ENCODE measurements around the gene MALRD1.

The MALRD1 gene

GRCh38 chr10:19048489-19048888 is at the start of gene MALRD1:
TSS of gene MALRD1 (plus strand) at chr10:19048801. CDS start at chr10:19048939, 138 bp downstream.
- no peak for DNase-seq

GRCh38 chr10:19003341-19003740 is 45.3 kb upstream of the MALRD1 start:
- DNase-seq, result no peak

- no peak for DNase-seq
These were observed 36.5 kb upstream of the MALRD1 start for GRCh38 chr10:19012111-19012510.

- DNase-seq, result no peak
These were observed 34.6 kb upstream of the MALRD1 start for GRCh38 chr10:19014034-19014433.

GRCh38 chr10:19014498-19014897 is 34.1 kb upstream of the MALRD1 start:
- no peak for DNase-seq

DNA sequence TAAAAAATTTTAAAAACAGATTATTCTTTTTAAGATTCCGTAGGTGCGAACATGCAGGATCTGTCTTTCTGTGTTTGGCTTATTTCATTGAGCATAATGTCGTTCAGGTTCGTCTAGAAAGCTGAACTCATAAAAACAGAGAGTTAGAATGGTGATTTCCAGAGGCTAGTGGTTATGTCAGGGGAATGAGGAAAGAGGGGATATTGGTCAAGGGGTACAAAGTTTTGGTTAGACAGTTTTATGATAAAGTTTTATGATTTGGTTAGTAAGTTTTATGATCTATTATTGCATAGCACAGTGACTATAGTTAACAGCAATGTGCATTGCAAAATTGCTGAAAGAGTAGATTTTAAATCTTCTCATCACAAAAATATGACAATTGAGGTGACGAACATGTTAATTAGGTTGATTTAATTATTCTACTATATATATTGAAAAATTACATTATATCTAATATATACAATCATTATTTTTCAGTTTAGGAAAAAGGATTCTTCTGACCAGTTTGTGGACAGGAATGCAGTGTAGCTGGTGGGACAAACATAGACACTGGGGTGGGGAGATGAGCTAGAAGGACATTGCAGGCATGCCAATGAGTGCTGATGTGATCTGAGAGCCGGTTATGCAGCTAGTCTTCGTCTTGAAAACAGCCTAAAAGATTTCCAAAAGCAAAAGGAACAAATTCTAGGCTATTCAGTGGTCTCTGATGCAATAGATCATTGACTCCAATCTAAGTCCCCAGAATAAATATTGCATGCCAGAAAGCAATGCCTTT is 31.3 kb upstream of the MALRD1 start:
- DNase-seq, result no peak

DNA sequence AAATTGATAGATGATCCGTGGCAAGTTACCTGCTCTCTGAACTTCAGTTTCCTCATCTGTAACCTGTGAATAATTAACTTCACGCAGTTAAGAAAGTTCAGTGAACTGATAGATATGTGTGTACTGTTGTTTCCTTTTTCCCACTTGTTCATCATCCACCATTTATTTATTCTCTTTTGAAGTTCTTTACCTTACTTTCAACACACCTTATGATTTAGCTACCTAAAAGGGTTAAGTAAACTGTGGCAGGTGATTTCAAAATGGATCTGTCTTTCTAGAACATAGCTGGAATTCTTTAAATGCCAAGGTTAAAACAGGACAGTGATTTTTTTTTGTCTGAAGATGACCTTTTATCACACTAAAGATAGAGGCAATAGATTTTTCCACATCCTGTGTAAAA is 27.4 kb upstream of the MALRD1 start:
- no peak for DNase-seq

DNA sequence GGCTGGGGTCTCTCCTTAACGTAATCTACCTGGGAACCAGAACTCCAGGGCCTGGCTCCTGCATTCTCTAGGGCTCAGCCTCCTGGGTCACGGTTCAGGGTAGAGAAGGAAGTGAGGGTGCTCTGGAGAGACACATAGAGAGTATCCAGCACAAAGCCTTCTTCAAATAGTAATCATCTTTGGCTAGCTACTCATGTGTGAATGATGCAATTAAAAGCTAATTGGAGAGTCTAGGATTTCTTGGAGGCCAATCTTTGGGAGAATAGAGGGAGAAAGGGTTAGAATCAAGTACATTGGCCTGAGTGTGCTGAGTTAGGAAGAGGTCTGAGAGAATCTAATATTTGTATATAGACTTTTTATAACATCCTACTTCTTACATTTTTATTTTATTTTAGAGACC is 24.0 kb upstream of the MALRD1 start:
- DNase-seq, result no peak

- DNase-seq, result no peak
These were observed 16.8 kb upstream of the MALRD1 start for GRCh38 chr10:19031763-19032162.

DNA sequence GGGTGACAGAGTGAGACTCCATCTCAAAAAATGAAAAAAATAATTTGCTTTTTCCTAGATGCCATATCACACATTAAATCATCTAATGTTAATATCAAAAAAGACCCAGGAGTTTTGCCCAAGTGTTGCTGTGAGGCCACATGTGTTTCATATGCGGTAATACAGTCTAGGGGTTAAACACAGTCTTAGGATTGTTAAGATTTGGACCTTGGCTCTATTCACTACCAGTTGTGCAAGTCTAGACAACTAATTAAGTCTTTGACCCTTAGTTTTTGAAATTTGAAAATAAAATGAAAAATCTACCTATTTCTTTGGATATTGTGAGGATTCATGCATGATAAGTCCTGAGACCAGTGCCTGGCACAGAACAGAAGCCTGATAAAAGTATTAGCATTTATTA is 14.9 kb upstream of the MALRD1 start:
- DNase-seq, result no peak

- no peak for DNase-seq
These were observed 7.4 kb upstream of the MALRD1 start for GRCh38 chr10:19041171-19041570.

GRCh38 chr10:19043431-19043830 is 5.2 kb upstream of the MALRD1 start:
- DNase-seq, result no peak

DNA sequence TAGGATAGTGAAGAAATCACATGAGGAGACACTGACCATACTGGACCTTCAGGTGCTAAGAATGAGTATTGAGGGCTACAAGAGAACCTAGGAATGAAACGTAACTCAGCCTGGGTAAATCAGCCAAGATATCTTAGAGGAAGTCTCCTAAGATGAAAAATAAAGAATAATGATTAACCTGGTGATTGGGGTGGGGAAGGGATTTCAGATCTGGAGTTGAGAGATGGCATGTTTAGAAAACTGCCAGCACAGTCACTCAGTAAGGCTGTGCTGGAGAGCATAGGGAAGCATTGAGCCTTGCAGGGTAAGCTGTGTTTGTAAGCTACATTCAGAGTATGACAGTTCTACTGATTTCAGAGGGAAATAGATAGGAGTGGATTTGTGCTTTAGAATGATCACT is 1.9 kb upstream of the MALRD1 start:
- DNase-seq, result no peak

- DNase-seq, result no peak
These were observed 290 bp downstream of the MALRD1 start for GRCh38 chr10:19048891-19049290.

DNA sequence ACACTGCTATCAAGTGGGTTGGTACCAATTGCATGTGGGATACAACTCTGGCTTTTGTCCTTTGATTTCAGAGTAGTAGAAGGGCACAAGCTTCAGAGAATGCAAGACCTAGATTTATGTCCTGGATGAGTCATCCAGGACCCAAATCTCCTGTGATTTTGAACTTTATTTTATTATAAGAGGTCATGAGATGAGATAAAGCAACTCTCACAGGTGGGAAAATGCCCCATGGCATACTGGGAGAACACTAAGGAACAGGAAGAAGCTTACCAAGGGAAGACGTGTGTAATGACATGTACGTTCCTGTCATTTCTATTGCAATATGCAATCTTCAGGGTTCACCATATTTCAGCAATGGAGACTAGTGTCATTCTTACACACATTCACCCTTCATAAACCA is 966 bp downstream of the MALRD1 start:
- no peak for DNase-seq

GRCh38 chr10:19054289-19054835 is 5.8 kb downstream of the MALRD1 start:
- no peak for DNase-seq

- DNase-seq, result no peak
These were observed 9.4 kb downstream of the MALRD1 start for GRCh38 chr10:19058046-19058445.

GRCh38 chr10:19063986-19064385 is 15.4 kb downstream of the MALRD1 start:
- DNase-seq, result no peak

- DNase-seq, result no peak
These were observed 23.3 kb downstream of the MALRD1 start for GRCh38 chr10:19071946-19072345.

GRCh38 chr10:19077276-19077675 is 28.7 kb downstream of the MALRD1 start:
- DNase-seq, result no peak

- DNase-seq, result no peak
These were observed 48.0 kb downstream of the MALRD1 start for GRCh38 chr10:19096501-19097073.

DNA sequence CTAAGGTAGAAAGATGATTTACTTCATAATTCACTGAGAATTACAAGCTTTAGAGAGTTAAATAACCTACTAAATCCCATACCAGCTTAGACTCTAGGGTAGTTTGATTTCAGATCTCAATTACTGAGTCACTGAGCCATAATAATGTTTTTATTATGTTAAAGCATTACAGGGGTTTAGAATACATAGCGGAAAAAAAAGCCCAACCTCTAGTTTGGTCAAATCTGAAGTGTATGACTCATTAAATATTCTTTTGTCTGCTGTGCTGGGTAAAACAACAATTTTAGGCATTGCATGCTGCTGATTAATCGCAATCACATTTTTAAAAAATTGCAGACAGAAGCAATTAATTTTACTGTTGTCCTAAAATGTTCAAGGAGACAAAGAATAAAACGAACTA is 48.5 kb downstream of the MALRD1 start:
- DNase-seq, result no peak

GRCh38 chr10:19098803-19099202 is 50.2 kb downstream of the MALRD1 start:
- DNase-seq, result no peak

DNA sequence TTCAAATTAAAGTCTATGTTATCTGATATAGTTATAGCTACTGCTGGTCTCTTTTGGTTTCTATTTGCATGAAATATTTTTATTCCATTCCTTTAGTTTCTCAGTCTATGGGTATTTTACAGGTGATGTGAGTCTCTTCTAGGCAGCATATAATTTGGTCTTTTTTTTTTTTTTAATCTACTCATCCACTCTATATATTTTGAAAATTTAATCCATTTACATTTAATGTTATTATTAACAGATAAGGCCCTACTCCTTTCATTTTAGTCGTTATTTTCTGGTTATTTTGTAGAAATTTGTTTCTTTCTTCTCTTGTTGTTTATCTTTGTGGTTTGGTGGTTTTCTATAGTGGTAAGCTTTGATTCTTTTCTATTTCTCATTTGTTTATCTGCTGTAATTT is 58.8 kb downstream of the MALRD1 start:
- DNase-seq, result no peak
